C4-2B (cell line): ENCODE measurements around the gene PAX4.
A peak's percentile ranks its signal among the peaks of the same experiment; 100 is the strongest.

Experiments used
- CTCF ChIP-seq: fragments of 450-650 bp; conservative IDR thresholded peaks from 2 replicates; pipeline ENCODE4 v1.5.1; 2017; ENCODE audit warnings: mild to moderate bottlenecking
- ZFX ChIP-seq: fragments of 450-650 bp; IDR thresholded peaks from 2 replicates; pipeline ENCODE4 v1.6.1; 2017

GRCh38 chr7:127578036-127578684, 39.8 kb downstream of the PAX4 start:
- TF ChIP-seq CTCF: peak; percentile 29
- no peak for TF ChIP-seq ZFX
